HepG2 (cell line): ENCODE results near the gene MTF1. TPM values are rescaled to one million over a fixed set of nuclear protein-coding genes. Genes with fewer than 3 reads are reported as not detected.
A peak's percentile ranks its signal among the peaks of the same experiment; 100 is the strongest.

Experiments used
- FOXA3 ChIP-seq: IDR thresholded peaks from 2 replicates; pipeline ENCODE4 v1.6.1; 2016; ENCODE audit warnings: missing genetic modification reagents, missing compliant biosample characterization
- FOXK2 ChIP-seq: fragments of 450-650 bp; IDR thresholded peaks from 2 replicates; pipeline ENCODE4 v1.6.1; 2016
- HDAC2 ChIP-seq: sonication (generic); formaldehyde crosslinking; IDR thresholded peaks from 2 replicates; pipeline ENCODE4 v1.4.0; 2020; ENCODE audit warnings: missing genetic modification reagents
- MEIS1 ChIP-seq: sonication (generic); formaldehyde crosslinking; IDR thresholded peaks from 2 replicates; pipeline ENCODE4 v1.9.0; 2021; ENCODE audit warnings: mild to moderate bottlenecking, missing genetic modification reagents, moderate library complexity, borderline replicate concordance
- NFIB ChIP-seq: sonication (generic); formaldehyde crosslinking; IDR thresholded peaks from 2 replicates; pipeline ENCODE4 v1.9.0; 2021; ENCODE audit warnings: missing genetic modification reagents, mild to moderate bottlenecking, borderline replicate concordance
- NFYC ChIP-seq: IDR thresholded peaks from 2 replicates; pipeline ENCODE4 v1.6.1; 2016; ENCODE audit warnings: missing genetic modification reagents, missing compliant biosample characterization
- NR3C1 ChIP-seq: sonication (generic); formaldehyde crosslinking; IDR thresholded peaks from 2 replicates; pipeline ENCODE4 v1.4.0; 2020; ENCODE audit warnings: missing genetic modification reagents
- SRSF9 ChIP-seq: fragments of 200-400 bp; formaldehyde crosslinking; IDR thresholded peaks from 2 replicates; pipeline ENCODE4 v1.6.1; 2018; ENCODE audit warnings: borderline replicate concordance, mild to moderate bottlenecking, low read depth, low read length; ENCODE audit not compliant: insufficient read depth, poor library complexity, severe bottlenecking
- TBP ChIP-seq: sonication (generic); formaldehyde crosslinking; IDR thresholded peaks from 2 replicates; pipeline ENCODE4 v1.5.0; 2020; ENCODE audit warnings: missing genetic modification reagents
- ZEB1 ChIP-seq: IDR thresholded peaks from 2 replicates; pipeline ENCODE4 v1.6.1; 2012; ENCODE audit warnings: mild to moderate bottlenecking, low read depth, inconsistent platforms; ENCODE audit not compliant: insufficient replicate concordance
- ZNF343 ChIP-seq: sonication (generic); formaldehyde crosslinking; IDR thresholded peaks from 2 replicates; pipeline ENCODE4 v1.4.0; 2020; ENCODE audit warnings: mild to moderate bottlenecking, missing genetic modification reagents
- ZNF496 ChIP-seq: sonication (generic); formaldehyde crosslinking; IDR thresholded peaks from 2 replicates; pipeline ENCODE4 v1.8.1; 2023; ENCODE audit warnings: mild to moderate bottlenecking, moderate library complexity, missing genetic modification reagents; ENCODE audit not compliant: insufficient replicate concordance
- ZNF543 ChIP-seq: sonication (generic); formaldehyde crosslinking; IDR thresholded peaks from 2 replicates; pipeline ENCODE4 v1.4.0; 2020; ENCODE audit warnings: mild to moderate bottlenecking, missing genetic modification reagents
- ZNF546 ChIP-seq: sonication (generic); formaldehyde crosslinking; conservative IDR thresholded peaks from 2 replicates; pipeline ENCODE4 v1.8.1; 2023; ENCODE audit warnings: mild to moderate bottlenecking, missing genetic modification reagents
- ZNF556 ChIP-seq: sonication (generic); formaldehyde crosslinking; IDR thresholded peaks from 2 replicates; pipeline ENCODE4 v1.4.0; 2020; ENCODE audit warnings: mild to moderate bottlenecking, missing genetic modification reagents, borderline replicate concordance
- ZNF670 ChIP-seq: sonication (generic); formaldehyde crosslinking; IDR thresholded peaks from 2 replicates; pipeline ENCODE4 v1.8.0; 2022; ENCODE audit warnings: mild to moderate bottlenecking, missing genetic modification reagents, borderline replicate concordance
- ZNF674 ChIP-seq: sonication (generic); formaldehyde crosslinking; IDR thresholded peaks from 2 replicates; pipeline ENCODE4 v1.5.0; 2020; ENCODE audit warnings: low read depth, mild to moderate bottlenecking, missing genetic modification reagents
- polyA plus RNA-seq, 8 experiments: library from polyadenylated mRNA; depleted of rRNA in 3 of 8; stranded (reverse) in 7 of 8; unstranded in 1 of 8; fragments of >200 nt; fragmentation: Illumina TruSeq in 4 of 8; extraction: Trizol in 4 of 8; gene quantifications; 2 replicates each; pipeline versions ENCODE4 v1.2.1 to v1.2.3, GENCODE V29; 2011 to 2016; ENCODE audit warnings: low read depth in 4 of 8, missing spikeins in 1 of 8, mixed read lengths in 1 of 8; ENCODE audit not compliant: insufficient read depth in 1 of 8
- total RNA-seq, 5 experiments: library from RNA; depleted of rRNA; stranded (reverse); fragments of >200 nt; fragmentation: Illumina TruSeq; extraction: Trizol; gene quantifications; 2 replicates each; pipeline ENCODE4 v1.2.3, GENCODE V29; 2016; ENCODE audit warnings: low read depth in 1 of 5
- TF ChIP-seq, protein P1 (sequence below): sonication (generic); formaldehyde crosslinking; IDR thresholded peaks from 2 replicates; pipeline ENCODE4 v1.4.0; 2020; ENCODE audit warnings: missing genetic modification reagents
- TF ChIP-seq, protein P2 (sequence below): sonication (generic); formaldehyde crosslinking; IDR thresholded peaks from 2 replicates; pipeline ENCODE4 v1.5.1; 2020; ENCODE audit warnings: missing genetic modification reagents, mild to moderate bottlenecking, borderline replicate concordance
- TF ChIP-seq, protein P3 (sequence below): sonication (generic); formaldehyde crosslinking; IDR thresholded peaks from 2 replicates; pipeline ENCODE4 v1.4.0; 2020; ENCODE audit warnings: missing genetic modification reagents
- TF ChIP-seq, protein P4 (sequence below): sonication (generic); formaldehyde crosslinking; IDR thresholded peaks from 2 replicates; pipeline ENCODE4 v1.8.0; 2022; ENCODE audit warnings: missing genetic modification reagents, mild to moderate bottlenecking, inconsistent platforms, borderline replicate concordance
- TF ChIP-seq, protein P5 (sequence below): sonication (generic); formaldehyde crosslinking; IDR thresholded peaks from 2 replicates; pipeline ENCODE4 v1.4.0; 2020; ENCODE audit warnings: missing genetic modification reagents

Gene MTF1
- total and polyA plus RNA-seq, 2 of the 13 experiments (the other 11 are each of a cell fraction or from before 2014, with no cell fraction given): 2.4 to 3.3 TPM

DNA sequence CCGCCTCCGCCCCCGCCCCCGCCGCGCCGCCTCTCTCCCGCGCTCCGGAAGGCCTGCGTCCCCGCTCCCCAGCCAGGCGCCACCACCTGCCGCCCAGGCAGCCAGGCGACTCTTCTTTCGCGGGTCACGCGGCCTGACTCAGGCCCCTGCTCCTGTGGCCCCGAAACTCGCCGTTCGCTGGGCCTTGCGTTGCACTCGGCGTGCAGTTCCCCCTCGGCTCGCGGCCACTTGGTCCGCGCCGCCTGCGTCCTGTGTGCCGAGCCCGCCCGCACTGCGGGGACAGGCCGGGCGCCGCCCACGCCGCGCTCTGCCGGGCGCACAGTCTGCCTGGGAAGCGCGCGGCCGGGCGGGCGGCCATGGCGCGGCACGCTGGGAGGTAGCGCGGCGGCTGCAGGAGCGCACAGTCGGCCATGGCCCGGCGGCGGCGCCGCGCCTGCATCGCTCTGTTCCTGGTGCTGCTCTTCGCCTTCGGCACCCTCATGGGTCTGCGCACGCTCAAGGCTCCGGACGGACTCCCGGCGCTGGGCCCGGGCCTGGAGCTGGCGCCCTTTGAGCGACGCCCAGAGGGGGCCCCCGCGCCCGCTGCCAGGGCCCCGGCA lies 65.5 kb downstream of the MTF1 start, which contains the start of gene MANEAL (continued):
- TF ChIP-seq, protein P1, sequence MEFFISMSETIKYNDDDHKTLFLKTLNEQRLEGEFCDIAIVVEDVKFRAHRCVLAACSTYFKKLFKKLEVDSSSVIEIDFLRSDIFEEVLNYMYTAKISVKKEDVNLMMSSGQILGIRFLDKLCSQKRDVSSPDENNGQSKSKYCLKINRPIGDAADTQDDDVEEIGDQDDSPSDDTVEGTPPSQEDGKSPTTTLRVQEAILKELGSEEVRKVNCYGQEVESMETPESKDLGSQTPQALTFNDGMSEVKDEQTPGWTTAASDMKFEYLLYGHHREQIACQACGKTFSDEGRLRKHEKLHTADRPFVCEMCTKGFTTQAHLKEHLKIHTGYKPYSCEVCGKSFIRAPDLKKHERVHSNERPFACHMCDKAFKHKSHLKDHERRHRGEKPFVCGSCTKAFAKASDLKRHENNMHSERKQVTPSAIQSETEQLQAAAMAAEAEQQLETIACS: peak; percentile 54
- no peak for TF ChIP-seq ZNF343
- no peak for TF ChIP-seq ZNF670 (CRISPR knock-in tag)
- no peak for TF ChIP-seq ZNF556
- TF ChIP-seq, protein P2, sequence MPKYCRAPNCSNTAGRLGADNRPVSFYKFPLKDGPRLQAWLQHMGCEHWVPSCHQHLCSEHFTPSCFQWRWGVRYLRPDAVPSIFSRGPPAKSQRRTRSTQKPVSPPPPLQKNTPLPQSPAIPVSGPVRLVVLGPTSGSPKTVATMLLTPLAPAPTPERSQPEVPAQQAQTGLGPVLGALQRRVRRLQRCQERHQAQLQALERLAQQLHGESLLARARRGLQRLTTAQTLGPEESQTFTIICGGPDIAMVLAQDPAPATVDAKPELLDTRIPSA: no peak
- TF ChIP-seq ZNF674: no peak
- no peak for TF ChIP-seq FOXK2
- no peak for TF ChIP-seq ZEB1
- no peak for TF ChIP-seq FOXA3 (CRISPR knock-in tag)
- no peak for TF ChIP-seq ZNF546
- TF ChIP-seq, protein P3, sequence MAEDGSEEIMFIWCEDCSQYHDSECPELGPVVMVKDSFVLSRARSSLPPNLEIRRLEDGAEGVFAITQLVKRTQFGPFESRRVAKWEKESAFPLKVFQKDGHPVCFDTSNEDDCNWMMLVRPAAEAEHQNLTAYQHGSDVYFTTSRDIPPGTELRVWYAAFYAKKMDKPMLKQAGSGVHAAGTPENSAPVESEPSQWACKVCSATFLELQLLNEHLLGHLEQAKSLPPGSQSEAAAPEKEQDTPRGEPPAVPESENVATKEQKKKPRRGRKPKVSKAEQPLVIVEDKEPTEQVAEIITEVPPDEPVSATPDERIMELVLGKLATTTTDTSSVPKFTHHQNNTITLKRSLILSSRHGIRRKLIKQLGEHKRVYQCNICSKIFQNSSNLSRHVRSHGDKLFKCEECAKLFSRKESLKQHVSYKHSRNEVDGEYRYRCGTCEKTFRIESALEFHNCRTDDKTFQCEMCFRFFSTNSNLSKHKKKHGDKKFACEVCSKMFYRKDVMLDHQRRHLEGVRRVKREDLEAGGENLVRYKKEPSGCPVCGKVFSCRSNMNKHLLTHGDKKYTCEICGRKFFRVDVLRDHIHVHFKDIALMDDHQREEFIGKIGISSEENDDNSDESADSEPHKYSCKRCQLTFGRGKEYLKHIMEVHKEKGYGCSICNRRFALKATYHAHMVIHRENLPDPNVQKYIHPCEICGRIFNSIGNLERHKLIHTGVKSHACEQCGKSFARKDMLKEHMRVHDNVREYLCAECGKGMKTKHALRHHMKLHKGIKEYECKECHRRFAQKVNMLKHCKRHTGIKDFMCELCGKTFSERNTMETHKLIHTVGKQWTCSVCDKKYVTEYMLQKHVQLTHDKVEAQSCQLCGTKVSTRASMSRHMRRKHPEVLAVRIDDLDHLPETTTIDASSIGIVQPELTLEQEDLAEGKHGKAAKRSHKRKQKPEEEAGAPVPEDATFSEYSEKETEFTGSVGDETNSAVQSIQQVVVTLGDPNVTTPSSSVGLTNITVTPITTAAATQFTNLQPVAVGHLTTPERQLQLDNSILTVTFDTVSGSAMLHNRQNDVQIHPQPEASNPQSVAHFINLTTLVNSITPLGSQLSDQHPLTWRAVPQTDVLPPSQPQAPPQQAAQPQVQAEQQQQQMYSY (CRISPR knock-in tag): no peak
- no peak for TF ChIP-seq NFIB
- TF ChIP-seq, protein P4, sequence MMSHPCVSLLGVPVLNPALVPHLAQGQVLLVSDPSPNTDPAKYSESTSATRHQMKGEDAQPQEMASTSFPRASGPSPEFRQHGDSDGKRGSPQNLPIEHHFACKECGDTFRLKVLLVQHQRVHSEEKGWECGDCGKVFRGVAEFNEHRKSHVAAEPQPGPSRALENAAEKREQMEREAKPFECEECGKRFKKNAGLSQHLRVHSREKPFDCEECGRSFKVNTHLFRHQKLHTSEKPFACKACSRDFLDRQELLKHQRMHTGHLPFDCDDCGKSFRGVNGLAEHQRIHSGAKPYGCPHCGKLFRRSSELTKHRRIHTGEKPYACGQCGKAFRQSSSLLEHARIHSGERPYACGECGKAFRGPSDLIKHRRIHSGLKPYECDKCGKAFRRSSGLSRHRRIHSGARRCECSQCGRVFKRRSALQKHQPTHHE (CRISPR knock-in tag): no peak
- no peak for TF ChIP-seq ZNF496 (CRISPR knock-in tag)
- no peak for TF ChIP-seq HDAC2 (CRISPR knock-in tag)
- TF ChIP-seq, protein P5, sequence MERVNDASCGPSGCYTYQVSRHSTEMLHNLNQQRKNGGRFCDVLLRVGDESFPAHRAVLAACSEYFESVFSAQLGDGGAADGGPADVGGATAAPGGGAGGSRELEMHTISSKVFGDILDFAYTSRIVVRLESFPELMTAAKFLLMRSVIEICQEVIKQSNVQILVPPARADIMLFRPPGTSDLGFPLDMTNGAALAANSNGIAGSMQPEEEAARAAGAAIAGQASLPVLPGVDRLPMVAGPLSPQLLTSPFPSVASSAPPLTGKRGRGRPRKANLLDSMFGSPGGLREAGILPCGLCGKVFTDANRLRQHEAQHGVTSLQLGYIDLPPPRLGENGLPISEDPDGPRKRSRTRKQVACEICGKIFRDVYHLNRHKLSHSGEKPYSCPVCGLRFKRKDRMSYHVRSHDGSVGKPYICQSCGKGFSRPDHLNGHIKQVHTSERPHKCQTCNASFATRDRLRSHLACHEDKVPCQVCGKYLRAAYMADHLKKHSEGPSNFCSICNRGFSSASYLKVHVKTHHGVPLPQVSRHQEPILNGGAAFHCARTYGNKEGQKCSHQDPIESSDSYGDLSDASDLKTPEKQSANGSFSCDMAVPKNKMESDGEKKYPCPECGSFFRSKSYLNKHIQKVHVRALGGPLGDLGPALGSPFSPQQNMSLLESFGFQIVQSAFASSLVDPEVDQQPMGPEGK (CRISPR knock-in tag): peak; percentile 71
- no peak for TF ChIP-seq TBP (CRISPR knock-in tag)
- no peak for TF ChIP-seq SRSF9
- no peak for TF ChIP-seq ZNF543 (CRISPR knock-in tag)
- no peak for TF ChIP-seq NFYC
- no peak for TF ChIP-seq NR3C1 (CRISPR knock-in tag)
- TF ChIP-seq MEIS1 (CRISPR knock-in tag): no peak
